Measurements from ENCODE around the gene FAM81A. TPM values are rescaled to one million over a fixed set of nuclear protein-coding genes. Genes with fewer than 3 reads are reported as not detected.
"Not testable (repeated sequence)": the region's sequence is repeated elsewhere in the genome, so short reads cannot be mapped to it uniquely, and the experiment has no call there.

Gene FAM81A
- total RNA-seq, 1 experiment from 2014 or later: under 0.01 TPM

DNA sequence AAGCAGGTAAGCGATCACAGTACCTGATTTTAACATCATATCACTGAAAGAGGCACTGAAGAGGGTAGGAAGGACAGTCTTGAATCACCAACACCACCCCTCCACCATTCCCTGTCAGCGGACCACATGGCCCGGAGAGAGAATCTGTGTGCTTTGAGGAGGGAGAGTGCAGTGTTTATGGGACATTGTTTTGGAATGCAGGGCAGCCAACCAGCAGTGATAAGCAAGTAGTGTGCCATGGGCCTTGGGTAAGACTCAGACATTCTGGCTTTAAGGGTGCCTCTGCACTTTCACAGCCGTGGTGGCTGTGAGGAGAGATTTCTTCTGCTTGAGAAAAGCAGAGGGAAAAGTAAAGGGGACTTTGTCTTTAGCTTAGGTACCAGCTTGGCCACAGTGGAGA is 46.4 kb downstream of the FAM81A start:
- no peak for DNase-seq (ENCODE audit: low read depth)

GRCh38 chr15:59485036-59485435 is 47.0 kb downstream of the FAM81A start:
- DNase-seq (ENCODE audit: low read depth): no peak

GRCh38 chr15:59489485-59489884 is 51.5 kb downstream of the FAM81A start:
- not testable (repeated sequence) for DNase-seq (ENCODE audit: low read depth)

GRCh38 chr15:59491062-59491461 is 53.1 kb downstream of the FAM81A start:
- DNase-seq (ENCODE audit: low read depth): no peak

DNA sequence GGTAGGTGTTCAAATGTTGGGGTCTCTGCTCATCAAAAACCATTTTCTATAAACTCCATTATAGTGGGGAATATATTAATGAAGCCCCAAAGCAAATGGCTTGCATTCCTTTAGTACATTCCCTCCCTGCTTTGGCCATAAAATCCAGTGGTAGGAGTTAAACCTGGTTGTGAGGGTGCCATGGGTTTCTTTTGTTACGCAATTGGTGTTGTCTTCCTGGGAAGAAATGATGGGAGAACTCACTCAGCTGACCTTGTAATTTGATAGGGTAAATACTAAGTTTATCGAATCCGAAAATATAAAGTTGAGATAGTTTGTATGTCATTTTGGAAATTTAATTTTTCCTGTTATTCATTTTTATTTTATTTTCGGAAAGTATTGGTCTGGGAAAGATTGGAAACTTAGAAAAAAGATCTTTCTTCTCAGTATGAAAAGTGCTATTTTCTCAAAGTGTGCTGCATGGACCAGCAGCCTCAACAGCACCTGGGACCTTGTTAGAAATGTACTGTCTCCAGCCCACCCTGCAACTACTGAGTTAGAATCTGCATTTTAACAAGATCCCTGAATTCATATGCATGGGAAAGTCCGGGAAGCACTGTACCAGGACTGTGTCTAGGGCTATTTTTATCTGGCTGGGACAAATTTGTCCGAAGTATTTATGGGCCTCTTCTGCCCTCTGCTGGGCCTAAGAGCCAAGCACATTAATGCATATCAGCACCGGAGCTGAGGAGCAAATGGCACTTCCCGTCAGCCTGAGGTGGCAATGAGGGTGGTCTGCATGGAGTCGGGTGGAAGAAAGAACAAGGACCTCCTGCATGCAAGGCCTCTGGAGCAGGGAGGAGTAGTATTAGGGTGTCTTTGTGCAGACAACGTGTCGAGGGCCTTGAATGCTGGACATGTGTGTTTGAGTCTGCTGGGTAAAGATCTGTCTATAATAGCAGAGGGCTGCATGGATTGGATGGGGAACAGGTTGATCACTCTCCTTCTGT is 54.7 kb downstream of the FAM81A start:
- DNase-seq (ENCODE audit: low read depth): peak; percentile 68

GRCh38 chr15:59501597-59501996 is 63.6 kb downstream of the FAM81A start:
- DNase-seq (ENCODE audit: low read depth): peak; percentile 52

DNA sequence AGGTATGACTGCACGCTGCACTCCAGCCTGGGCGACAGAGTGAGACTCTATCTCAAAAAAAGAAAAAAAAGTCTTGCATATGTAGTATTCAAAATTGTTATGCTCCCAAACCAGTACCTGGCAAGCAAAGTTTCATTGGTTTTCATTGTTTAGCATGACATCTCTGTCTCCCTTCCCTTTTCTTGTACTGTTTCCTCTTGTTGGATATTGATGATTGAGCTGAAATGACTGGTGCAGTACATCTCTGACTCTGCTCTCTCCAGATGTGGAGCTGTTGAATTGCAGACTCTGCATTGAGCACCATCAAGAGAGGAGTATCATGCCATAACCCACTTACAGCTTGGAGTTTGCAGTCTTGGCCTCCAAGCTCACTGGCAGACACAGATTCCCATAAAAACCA is 77.2 kb downstream of the FAM81A start:
- no peak for DNase-seq (ENCODE audit: low read depth)

GRCh38 chr15:59516655-59517461 is 78.9 kb downstream of the FAM81A start:
- DNase-seq (ENCODE audit: low read depth): no peak

- no peak for DNase-seq (ENCODE audit: low read depth)
These were observed 81.3 kb downstream of the FAM81A start for GRCh38 chr15:59519329-59519728.

- DNase-seq (ENCODE audit: low read depth): no peak
These were observed 83.5 kb downstream of the FAM81A start for GRCh38 chr15:59521443-59521842.

DNA sequence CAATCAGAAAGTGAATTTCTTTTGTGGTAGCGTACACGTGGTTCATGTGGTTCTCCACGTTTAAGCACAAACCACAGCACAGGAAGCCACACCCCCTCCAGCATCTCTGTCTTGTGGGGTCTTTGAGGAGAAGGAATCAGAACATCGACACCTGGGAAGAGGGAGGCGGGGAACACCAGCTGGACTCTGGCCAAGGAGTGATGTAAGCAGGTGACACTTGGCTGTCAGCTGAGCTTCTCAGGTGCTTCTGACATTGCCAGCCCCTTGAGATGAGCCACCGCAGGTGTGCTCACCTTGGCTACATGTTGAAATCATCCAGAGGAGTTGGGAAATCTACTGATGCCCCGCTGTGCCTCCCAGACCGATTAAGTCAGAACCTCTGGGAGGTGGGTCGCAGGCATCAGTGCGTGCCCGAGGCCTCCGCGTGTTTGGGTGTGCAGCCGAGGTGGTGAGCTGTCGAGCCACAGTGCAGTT is 85.0 kb downstream of the FAM81A start:
- DNase-seq (ENCODE audit: low read depth): no peak

DNA sequence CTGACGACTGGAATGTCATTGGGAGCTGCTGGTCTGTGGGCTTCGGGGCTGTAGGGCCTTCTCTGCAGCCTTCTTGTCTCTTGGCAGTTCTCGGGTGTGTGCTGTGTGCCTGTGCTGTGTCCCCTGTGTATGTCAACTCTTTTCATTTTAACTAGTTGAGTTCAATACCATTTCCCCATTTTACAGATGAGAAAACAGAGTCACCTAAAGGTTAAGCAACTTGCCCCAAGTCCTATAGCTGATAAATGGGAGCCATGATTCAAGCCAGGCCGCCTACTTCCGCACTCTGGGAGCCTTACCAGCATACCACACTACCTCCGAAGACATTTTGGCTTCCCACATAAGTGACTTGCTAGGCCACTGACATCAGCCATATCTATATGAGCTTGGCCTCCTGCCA is 85.7 kb downstream of the FAM81A start:
- no peak for DNase-seq (ENCODE audit: low read depth)

GRCh38 chr15:59524331-59524731 is 86.3 kb downstream of the FAM81A start:
- no peak for DNase-seq (ENCODE audit: low read depth)

DNA sequence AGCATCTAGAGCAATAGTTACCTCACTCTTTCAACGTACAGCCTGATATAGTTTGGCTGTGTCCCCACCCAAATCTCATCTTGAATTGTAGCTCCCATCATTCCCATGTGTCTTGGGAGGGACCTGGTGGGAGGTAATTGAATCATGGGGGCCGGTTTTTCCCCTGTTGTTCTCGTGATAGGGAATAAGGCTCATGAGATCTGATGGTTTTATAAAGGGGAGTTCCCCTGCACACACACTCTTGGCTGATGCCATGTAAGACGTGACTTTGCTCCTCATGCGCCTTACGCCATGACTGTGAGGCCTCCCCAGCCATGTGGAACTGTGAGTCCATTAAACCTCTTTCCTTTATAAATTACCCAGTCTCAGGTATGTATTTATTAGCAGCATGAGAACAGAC is 88.5 kb downstream of the FAM81A start:
- not testable (repeated sequence) for DNase-seq (ENCODE audit: low read depth)

GRCh38 chr15:59528429-59528828 is 90.4 kb downstream of the FAM81A start:
- no peak for DNase-seq (ENCODE audit: low read depth)

DNA sequence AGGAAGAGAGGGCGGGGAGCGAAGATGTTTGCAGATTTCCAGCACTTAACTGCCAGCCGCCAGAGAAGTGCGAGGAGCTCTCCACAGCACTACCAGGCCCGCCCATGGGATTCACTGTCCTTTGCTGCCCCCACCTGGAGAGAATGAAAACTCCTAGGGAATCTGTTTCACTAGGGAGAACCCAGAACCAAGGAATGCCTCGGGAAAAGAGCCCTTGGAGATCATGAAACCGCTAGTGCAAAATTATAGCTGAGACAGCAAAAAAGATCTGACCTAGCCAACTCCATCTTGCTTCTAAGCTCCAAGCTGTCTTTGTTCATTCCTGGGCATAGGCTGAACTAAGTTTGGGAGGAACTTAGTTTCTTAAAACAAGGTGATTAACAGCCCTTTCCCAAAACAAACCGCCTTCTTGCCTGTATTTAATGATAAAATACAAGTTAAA is 91.0 kb downstream of the FAM81A start:
- DNase-seq (ENCODE audit: low read depth): peak; percentile 86

DNA sequence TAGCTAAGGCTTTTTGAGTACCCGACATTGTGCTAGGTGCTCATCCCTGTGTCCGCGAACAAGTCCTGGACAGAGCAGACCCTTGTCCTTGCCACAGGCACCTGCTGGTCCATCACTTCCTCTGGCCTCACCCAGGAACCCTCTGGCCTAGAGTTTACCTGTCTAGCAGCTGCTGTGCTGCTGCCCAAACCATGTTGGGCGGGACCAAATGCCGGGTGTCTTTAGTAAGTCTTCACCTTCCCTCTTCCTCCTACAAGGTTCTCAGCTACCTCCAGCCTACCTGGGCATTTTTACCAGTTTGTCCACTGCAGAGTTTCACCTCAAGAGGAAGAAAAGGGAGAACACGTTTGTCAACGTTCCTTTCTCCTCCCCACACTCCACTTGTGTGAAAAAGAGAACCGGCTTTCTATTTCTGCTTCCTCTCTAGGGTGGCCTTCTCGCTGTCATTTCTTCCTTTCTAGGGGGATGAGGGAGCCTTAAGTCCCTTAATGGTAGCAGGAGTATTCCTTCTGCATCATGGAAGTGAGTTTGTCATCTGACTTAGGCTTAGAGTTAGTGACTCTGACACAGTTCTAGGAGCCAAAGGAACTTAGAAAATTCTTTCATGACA is 93.2 kb downstream of the FAM81A start:
- no peak for DNase-seq (ENCODE audit: low read depth)

- DNase-seq (ENCODE audit: low read depth): peak; percentile 25
These were observed 94.9 kb downstream of the FAM81A start for GRCh38 chr15:59532770-59533379.

DNA sequence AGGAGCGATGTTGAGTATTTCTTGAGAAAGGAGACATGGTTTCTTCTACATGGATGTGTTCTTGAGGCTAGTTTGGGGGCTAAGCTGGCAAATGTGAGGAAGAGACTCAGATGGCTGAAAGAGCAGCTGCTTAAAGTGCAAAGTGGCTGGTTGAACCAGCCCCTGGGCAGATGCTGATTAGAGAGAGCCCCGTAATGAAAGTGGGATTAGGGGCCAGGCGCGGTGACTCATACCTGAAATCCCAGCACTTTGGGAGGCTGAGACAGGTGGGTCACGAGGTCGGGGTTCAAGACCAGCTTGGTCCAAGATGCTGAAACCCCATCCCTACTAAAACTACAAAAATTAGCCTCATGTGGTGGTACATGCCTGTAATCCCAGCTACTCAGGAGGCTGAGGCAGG is 98.6 kb downstream of the FAM81A start:
- no peak for DNase-seq (ENCODE audit: low read depth)

DNA sequence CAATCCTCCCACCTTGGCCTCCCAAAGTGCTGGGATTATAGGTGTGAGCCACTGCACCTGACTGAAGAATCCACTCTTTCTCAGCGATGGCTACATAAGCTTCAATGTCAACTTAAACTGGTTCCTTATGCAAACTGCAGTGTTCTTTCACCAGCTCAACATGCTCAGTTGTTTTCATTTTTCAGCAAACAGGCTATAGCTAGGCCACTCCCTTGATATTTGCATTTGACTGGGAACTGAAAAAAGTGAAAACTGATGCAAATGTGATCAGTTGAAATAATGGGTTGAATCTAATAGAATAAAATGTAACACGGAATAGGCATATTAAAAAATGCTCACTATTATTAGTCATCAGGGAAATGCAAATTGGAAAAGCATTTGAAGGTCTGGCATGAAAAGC is 99.4 kb downstream of the FAM81A start:
- no peak for DNase-seq (ENCODE audit: low read depth)

DNA sequence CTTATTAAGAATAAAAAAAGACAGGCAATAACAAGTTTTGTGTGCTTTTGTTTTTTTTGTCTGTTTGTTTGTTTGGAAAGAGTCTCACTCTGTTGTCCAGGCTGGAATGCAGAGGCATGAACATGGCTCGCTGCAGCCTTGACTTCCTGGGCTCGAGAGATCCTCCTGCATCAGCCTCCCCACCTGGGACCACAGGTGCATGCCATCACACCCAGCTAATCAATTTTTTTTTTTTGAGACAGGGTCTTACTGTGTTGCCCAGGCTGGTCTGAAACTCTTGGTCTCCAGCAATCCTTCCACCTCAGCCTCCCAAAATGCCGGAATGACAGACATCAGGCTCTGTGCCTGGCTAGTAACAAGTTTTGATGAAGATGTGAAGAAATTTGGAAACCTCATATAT is 100.5 kb downstream of the FAM81A start:
- no peak for DNase-seq (ENCODE audit: low read depth)
